ENCODE measurements around the gene ADH1A.
"Not testable (repeated sequence)": the region's sequence is repeated elsewhere in the genome, so short reads cannot be mapped to it uniquely, and the experiment has no call there.

The ADH1A gene

DNA sequence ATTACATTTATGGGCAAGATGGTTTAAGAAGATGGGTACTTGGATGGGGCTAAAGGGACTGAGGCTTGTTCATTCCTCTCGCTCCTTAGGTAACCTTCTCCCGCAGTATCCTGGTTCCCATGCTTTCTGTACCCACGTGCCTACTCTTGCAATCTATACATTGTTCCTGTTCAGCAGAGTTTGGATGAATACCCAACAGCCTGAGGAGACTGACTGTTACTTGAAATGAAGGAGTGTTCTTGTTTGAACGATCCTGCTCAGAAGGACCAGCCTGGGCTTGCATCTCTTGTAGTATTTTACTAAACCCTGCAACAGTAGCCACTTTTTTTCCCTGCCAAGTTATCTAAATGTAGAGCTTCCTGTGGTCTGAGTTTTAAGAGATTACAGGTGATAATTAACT lies 38.0 kb downstream of the ADH1A start:
- TF ChIP-seq, protein P1, sequence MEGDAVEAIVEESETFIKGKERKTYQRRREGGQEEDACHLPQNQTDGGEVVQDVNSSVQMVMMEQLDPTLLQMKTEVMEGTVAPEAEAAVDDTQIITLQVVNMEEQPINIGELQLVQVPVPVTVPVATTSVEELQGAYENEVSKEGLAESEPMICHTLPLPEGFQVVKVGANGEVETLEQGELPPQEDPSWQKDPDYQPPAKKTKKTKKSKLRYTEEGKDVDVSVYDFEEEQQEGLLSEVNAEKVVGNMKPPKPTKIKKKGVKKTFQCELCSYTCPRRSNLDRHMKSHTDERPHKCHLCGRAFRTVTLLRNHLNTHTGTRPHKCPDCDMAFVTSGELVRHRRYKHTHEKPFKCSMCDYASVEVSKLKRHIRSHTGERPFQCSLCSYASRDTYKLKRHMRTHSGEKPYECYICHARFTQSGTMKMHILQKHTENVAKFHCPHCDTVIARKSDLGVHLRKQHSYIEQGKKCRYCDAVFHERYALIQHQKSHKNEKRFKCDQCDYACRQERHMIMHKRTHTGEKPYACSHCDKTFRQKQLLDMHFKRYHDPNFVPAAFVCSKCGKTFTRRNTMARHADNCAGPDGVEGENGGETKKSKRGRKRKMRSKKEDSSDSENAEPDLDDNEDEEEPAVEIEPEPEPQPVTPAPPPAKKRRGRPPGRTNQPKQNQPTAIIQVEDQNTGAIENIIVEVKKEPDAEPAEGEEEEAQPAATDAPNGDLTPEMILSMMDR (conservative IDR thresholded peaks at IDR 0.05; ENCODE audit: low read depth, low read length), result no peak
- no peak overlapping the region for H3K4me3 ChIP-seq (ENCODE audit: low read depth, low read length)
- no peak for DNase-seq (ENCODE audit: low read depth)

DNA sequence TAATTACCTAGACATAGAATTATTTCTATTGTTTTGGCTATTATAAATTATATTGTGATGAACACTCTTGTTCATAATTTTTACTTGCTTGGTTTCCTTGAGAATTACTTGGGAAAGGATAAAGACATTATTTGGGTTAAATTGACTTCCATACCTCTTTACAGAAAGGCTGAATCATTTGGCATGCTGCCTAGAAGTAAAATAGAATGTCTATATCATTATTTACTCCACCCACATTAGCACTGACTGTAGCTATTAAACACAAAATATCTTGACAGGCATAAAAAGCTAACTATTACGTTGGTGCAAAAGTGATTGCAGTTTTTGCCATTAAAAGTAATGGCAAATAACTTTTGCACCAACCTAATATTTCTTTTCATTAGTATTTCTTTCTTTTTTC lies 42.1 kb downstream of the ADH1A start:
- TF ChIP-seq, protein P1 (conservative IDR thresholded peaks at IDR 0.05; ENCODE audit: low read depth, low read length), result no peak
- no peak overlapping the region for H3K4me3 ChIP-seq (ENCODE audit: low read depth, low read length)
- peak; percentile 25 for DNase-seq (ENCODE audit: low read depth)

DNA sequence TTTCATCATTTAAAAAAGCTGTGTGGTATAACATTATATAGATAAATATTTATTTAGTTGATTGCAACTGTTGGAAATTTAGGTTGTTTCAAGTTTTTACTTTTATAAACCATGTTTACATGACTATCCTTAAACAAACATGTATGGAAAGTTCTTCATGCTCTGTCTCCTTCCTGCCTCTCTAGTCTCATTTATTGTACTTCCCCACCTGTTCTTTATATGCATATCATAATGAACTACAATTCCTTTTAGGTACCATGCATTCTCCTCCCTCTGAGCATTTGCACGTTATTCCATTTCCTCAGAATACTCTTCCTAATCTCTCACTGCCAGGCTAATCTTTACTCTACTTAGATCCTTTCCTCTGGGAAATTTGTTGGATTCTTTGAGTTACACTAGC lies 54.8 kb downstream of the ADH1A start:
- TF ChIP-seq, protein P1 (conservative IDR thresholded peaks at IDR 0.05; ENCODE audit: low read depth, low read length), result no peak
- H3K4me3 ChIP-seq (ENCODE audit: low read depth, low read length), result no peak overlapping the region
- no peak for DNase-seq (ENCODE audit: low read depth)

DNA sequence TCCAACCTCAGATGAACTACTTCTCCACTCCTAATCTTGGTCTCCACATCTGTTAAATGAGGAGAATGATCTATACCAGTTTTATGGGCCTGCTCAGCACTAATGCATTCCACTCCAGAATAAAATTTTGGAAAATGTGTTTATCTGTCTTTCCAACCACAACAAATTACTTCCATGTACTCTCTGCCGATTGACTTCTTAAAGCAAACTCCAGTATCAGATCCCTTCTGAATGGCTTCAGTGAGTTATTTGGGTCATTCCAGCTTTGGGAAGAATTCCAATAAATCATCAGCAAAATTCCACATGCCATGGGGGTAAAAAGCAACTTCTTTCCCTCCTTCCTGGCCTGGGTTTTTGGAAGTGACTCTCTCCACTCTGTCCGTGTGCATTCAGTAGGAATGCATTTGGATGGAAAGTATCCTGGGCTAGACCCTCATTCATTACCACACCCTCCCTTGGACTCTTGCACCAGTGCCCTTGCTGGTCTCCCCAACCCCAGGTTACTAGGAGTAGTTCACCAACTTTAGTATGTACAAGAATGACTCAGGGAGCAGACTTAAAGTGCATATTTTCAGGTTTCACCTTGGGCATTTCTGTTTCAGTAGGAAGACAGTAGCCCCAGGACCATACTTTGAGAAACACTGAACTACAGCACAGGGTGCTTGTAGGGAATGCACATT lies 56.3 kb downstream of the ADH1A start:
- TF ChIP-seq, protein P1 (conservative IDR thresholded peaks at IDR 0.05; ENCODE audit: low read depth, low read length), result no peak
- DNase-seq (ENCODE audit: low read depth), result no peak

DNA sequence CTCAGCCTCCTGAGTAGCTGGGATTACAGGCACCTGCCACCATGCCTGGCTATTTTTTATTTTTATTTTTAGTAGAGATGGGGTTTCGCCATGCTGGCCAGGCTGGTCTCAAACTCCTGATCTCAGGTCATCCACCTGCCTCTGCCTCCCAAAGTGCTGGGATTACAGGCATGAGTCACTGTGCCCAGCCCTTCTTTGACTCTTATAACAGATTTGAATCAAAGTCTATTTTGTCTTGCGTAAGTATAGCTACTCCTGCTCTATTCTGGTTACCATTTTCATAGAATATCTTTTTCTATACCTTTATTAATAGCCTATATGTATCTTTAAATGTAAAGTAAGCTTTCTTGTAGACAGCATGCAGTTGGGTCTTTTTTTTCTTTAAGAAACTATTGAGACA lies 57.4 kb downstream of the ADH1A start:
- not testable (repeated sequence) for H3K4me3 ChIP-seq (ENCODE audit: low read depth, low read length); DNase-seq (ENCODE audit: low read depth)

More for the DNA sequence above, 56.3 kb downstream of the ADH1A start:
- no peak overlapping the region for H3K4me3 ChIP-seq (ENCODE audit: low read depth, low read length)

DNA sequence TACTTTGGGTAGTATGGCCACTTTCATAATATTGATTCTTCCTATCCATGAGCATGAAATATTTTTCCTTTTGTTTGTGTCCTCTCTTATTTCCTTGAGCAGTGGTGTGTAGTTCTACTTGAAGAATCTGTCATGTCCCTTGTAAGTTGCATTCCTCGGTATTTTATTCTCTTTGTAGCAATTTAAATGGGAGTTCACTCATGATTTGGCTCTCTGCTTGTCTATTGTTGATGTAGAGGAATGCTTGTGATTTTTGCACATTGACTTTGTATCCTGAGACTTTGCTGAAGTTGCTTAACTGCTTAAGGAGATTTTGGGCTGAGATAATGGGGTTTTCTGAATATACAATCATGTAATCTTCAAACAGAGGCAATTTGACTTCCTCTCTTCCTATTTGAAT lies 62.1 kb downstream of the ADH1A start:
- not testable (repeated sequence) for H3K4me3 ChIP-seq (ENCODE audit: low read depth, low read length); DNase-seq (ENCODE audit: low read depth)

DNA sequence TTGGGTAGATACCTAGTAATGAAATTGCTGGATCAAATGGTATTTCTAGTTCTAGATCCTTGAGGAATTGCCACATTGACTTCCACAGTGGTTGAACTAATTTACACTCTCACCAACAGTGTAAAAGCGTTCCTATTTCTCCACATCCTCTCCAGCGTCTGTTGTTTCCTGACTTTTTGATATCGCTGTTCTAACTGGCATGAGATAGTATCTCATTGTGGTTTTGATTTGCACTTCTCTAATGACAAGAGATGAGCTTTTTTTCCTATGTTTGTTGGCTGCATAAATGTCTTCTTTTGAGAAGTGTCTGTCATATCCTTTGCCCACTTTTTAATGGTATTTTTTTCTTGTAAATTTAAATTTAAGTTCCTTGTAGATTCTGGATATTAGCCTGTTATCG lies 63.1 kb downstream of the ADH1A start:
- not testable (repeated sequence) for H3K4me3 ChIP-seq (ENCODE audit: low read depth, low read length); DNase-seq (ENCODE audit: low read depth)

Data from choroid plexus epithelial cell (primary cell).